ENCODE measurements around the gene PTPN22. TPM values are rescaled to one million over a fixed set of nuclear protein-coding genes. Genes with fewer than 3 reads are reported as not detected.

The PTPN22 gene
- total and polyA plus RNA-seq, 9 of the 15 experiments (the other 6 are each of a cell fraction or from before 2014, with no cell fraction given): 0.45 to 4.6 (median 1.1) TPM

GRCh38 chr1:113830039-113830438, 41.5 kb downstream of the PTPN22 start (continued):
- TF ChIP-seq JUND (IDR thresholded peaks at IDR 0.05; ENCODE audit: borderline replicate concordance, low read depth, low read length) (peak; percentile 12; the same call in 1 of the 2 replicates), JUND (tag; IDR thresholded peaks at IDR 0.05; ENCODE audit: borderline replicate concordance, low read depth, low read length) (0 out of 3 replicates have a peak, but pooled peaks have one; percentile 17), HOMEZ (CRISPR knock-in tag; IDR thresholded peaks at IDR 0.05) (no peak), RUNX1 (IDR thresholded peaks at IDR 0.05; ENCODE audit: low read depth) (no peak), USF1 (CRISPR knock-in tag; IDR thresholded peaks at IDR 0.05) (no peak), ASH1L (IDR thresholded peaks at IDR 0.05; ENCODE audit: borderline replicate concordance, low read depth, partially characterized antibody) (no peak), HEY1 (CRISPR knock-in tag; IDR thresholded peaks at IDR 0.05; ENCODE audit: borderline replicate concordance) (no peak)

GRCh38 chr1:113821916-113822315, 49.6 kb downstream of the PTPN22 start:
- FAIRE-seq: no peak
- Histone ChIP-seq H2AFZ (ENCODE audit: low read depth, low read length) (peak overlapping the region; percentile 50), H3K79me2 (ENCODE audit: control insufficient read depth, insufficient read depth, low read length) (no peaks in the 10 kb centered on the region), H3K4me1 (replicated peaks in 1 of 2; ENCODE audit: control insufficient read depth in 2 of 2, insufficient read depth in 2 of 2, low read length in 2 of 2) (peaks cover 7 to 10% of the 10 kb centered on the region in 2 experiments; a peak in 4 of 5 replicates), H3K4me3 (no peak overlapping the region), H3K9ac (ENCODE audit: insufficient read depth in 1 of 2, low read depth in 2 of 2, low read length in 2 of 2) (no peak overlapping the region), H3K9me1 (ENCODE audit: control insufficient read depth, insufficient read depth, low read length) (no peaks in the 10 kb centered on the region), H3K4me2 (ENCODE audit: insufficient read depth, low read length) (no peak overlapping the region), H3K27me3 (ENCODE audit: control insufficient read depth in 2 of 2, insufficient read depth in 2 of 2, low read length in 2 of 2) (no peaks in the 10 kb centered on the region), H3K36me3 (ENCODE audit: control insufficient read depth, insufficient read depth, low read length) (no peaks in the 10 kb centered on the region), H4K20me1 (replicated peaks; ENCODE audit: control insufficient read depth, insufficient read depth, low read length) (no peaks in the 10 kb centered on the region), H3K27ac (ENCODE audit: extremely low read depth, low read depth, low read length) (no peak overlapping the region), H3K9me3 (replicated peaks; ENCODE audit: control insufficient read depth, insufficient read depth, low read depth, low read length) (no peaks in the 10 kb centered on the region)
- TF ChIP-seq ZNF316 (IDR thresholded peaks at IDR 0.05) (peak; percentile 71), MAFK (IDR thresholded peaks at IDR 0.05; ENCODE audit: low read length) (0 out of 2 replicates have a peak, but pooled peaks have one; percentile 40), ZNF253 (CRISPR knock-in tag; conservative IDR thresholded peaks at IDR 0.05) (no peak), MAFF (IDR thresholded peaks at IDR 0.05; ENCODE audit: low read length) (peak; percentile 61), C11orf30 (IDR thresholded peaks at IDR 0.05; ENCODE audit: low read depth) (peak; percentile 46; the same call in 1 of the 2 replicates)
- no peak for ATAC-seq
- no TSS peak for BruUV-seq (replicated peaks)
- in situ Hi-C loops (cut with MboI) (no loop called here), intact Hi-C loops (cut with micrococcal nuclease) (no loop called here)
- no peak for DNase-seq (ENCODE audit: extremely low read depth in 1 of 4, low spot score in 3 of 4)
- ChIA-PET POLR2A (interaction anchor here (1.0 to 2.5 kb wide), 3 partner anchors 9 to 34 kb away, joined by 3 to 11 read pairs (median 3); partner anchors contain the start of gene RSBN1), CTCF (ENCODE audit: low intra/inter-chr PET ratio) (no interaction called here)
- 48% methylated on average over 1 of the region's 1 CpG for WGBS (ENCODE audit: insufficient coverage, low coverage, missing lambda C conversion rate)

All from K562 (cell line).